Lower lobe of right lung (tissue), 2 donors: Measurements from ENCODE around the gene NELL1. TPM values are rescaled to one million over a fixed set of nuclear protein-coding genes. Genes with fewer than 3 reads are reported as not detected.

Experiments used
- ATAC-seq, 2 donors: fragments of 200-7000 bp; cut with Tn5 transposase; one replicate each; pipeline ENCODE4 v1.9.1; 2020 to 2022; ENCODE audit warnings: mild to moderate bottlenecking in 2 of 2, moderate library complexity in 2 of 2
- DNase-seq: peaks from one replicate; pipeline ENCODE4 v3.0.0-alpha.2; 2020
- H3K27ac ChIP-seq: fragments of 200-600 bp; one replicate; pipeline ENCODE4 v1.8.0; 2022
- H3K27me3 ChIP-seq: fragments of 200-600 bp; one replicate; pipeline ENCODE4 v1.8.0; 2022; ENCODE audit warnings: low read depth
- H3K36me3 ChIP-seq: fragments of 200-600 bp; one replicate; pipeline ENCODE4 v1.8.0; 2022; ENCODE audit warnings: mild to moderate bottlenecking
- H3K4me1 ChIP-seq: fragments of 200-600 bp; one replicate; pipeline ENCODE4 v1.8.0; 2022
- H3K4me3 ChIP-seq: fragments of 200-600 bp; one replicate; pipeline ENCODE4 v1.8.0; 2022; ENCODE audit warnings: mild to moderate bottlenecking
- H3K9me3 ChIP-seq: fragments of 200-600 bp; one replicate; pipeline ENCODE4 v1.8.0; 2022
- CTCF ChIP-seq: fragments of 200-600 bp; IDR thresholded peaks from one replicate; pipeline ENCODE4 v1.8.0; 2022; ENCODE audit warnings: antibody characterized with exemption, mild to moderate bottlenecking
- intact Hi-C: fragments of 100-400 bp; cut with DNase I; formaldehyde crosslinking; loops from one replicate; pipeline ENCODE4 v1.11.0; 2022
- total RNA-seq: library from RNA; stranded (reverse); fragmentation: NEBNext Ultra II Directional; extraction: Animal tissue kit (Norgen Biotek cat#: 25700); gene quantifications from one replicate; pipeline ENCODE4 v1.2.1, GENCODE V29; 2021
- donor health status: DM: no; HTN: yes; CAD: no; lungs with severe emphysema.

The NELL1 gene
- total RNA-seq, 1 donor from 2014 or later, result 0.15 TPM

GRCh38 chr11:21529187-21529586 is 859.8 kb downstream of the NELL1 start:
- no peaks in the 10 kb centered on the region for H3K9me3 ChIP-seq
- no peak overlapping the region for H3K27ac ChIP-seq
- no peaks in the 10 kb centered on the region for H3K36me3 ChIP-seq
- H3K27me3 ChIP-seq, result no peaks in the 10 kb centered on the region
- intact Hi-C loops, result no loop called here
- TF ChIP-seq CTCF, result no peak
- ATAC-seq (no peak), DNase-seq (no peak)
- no peaks in the 10 kb centered on the region for H3K4me1 ChIP-seq
- no peak overlapping the region for H3K4me3 ChIP-seq

GRCh38 chr11:21534288-21534687 is 864.9 kb downstream of the NELL1 start:
- no peaks in the 10 kb centered on the region for H3K9me3 ChIP-seq
- H3K27ac ChIP-seq, result no peak overlapping the region
- no peaks in the 10 kb centered on the region for H3K36me3 ChIP-seq
- intact Hi-C loops, result no loop called here
- DNase-seq (no peak), ATAC-seq (no peak)
- no peaks in the 10 kb centered on the region for H3K4me1 ChIP-seq
- H3K27me3 ChIP-seq, result no peaks in the 10 kb centered on the region
- no peak for TF ChIP-seq CTCF
- no peak overlapping the region for H3K4me3 ChIP-seq

GRCh38 chr11:21537980-21538379 is 868.6 kb downstream of the NELL1 start:
- H3K9me3 ChIP-seq, result no peaks in the 10 kb centered on the region
- DNase-seq, result no peak

GRCh38 chr11:21541187-21541751 is 871.9 kb downstream of the NELL1 start:
- H3K4me1 ChIP-seq, result no peaks in the 10 kb centered on the region
- intact Hi-C loops, result no loop called here
- no peaks in the 10 kb centered on the region for H3K36me3 ChIP-seq
- TF ChIP-seq CTCF, result no peak
- no peak for ATAC-seq
- H3K4me3 ChIP-seq, result no peak overlapping the region
- DNase-seq, result no peak
- no peaks in the 10 kb centered on the region for H3K27me3 ChIP-seq
- no peaks in the 10 kb centered on the region for H3K9me3 ChIP-seq
- no peak overlapping the region for H3K27ac ChIP-seq

More at GRCh38 chr11:21537980-21538379, 868.6 kb downstream of the NELL1 start:
- no peaks in the 10 kb centered on the region for H3K27me3 ChIP-seq
- H3K27ac ChIP-seq, result no peak overlapping the region
- H3K4me1 ChIP-seq, result no peaks in the 10 kb centered on the region
- no peak overlapping the region for H3K4me3 ChIP-seq
- ATAC-seq, result no peak
- TF ChIP-seq CTCF, result no peak
- no peaks in the 10 kb centered on the region for H3K36me3 ChIP-seq
- intact Hi-C loops, result no loop called here

GRCh38 chr11:21543901-21544300 is 874.5 kb downstream of the NELL1 start:
- Histone ChIP-seq H3K36me3 (no peaks in the 10 kb centered on the region), H3K4me1 (no peaks in the 10 kb centered on the region), H3K27ac (no peak overlapping the region), H3K9me3 (no peaks in the 10 kb centered on the region), H3K4me3 (no peak overlapping the region), H3K27me3 (no peaks in the 10 kb centered on the region)
- intact Hi-C loops, result no loop called here
- ATAC-seq (no peak), DNase-seq (no peak)
- no peak for TF ChIP-seq CTCF
